Muscle layer of duodenum (tissue), 2 donors: ENCODE data around the gene RASAL1.
A peak's percentile ranks its signal among the peaks of the same experiment; 100 is the strongest.

ENCODE experiments used
- H3K27ac ChIP-seq: one replicate; pipeline ENCODE4 v1.7.0; 2013; ENCODE audit warnings: mild to moderate bottlenecking, low read length
- H3K27me3 ChIP-seq: one replicate; pipeline ENCODE4 v1.7.0; 2013; ENCODE audit warnings: low read depth, mild to moderate bottlenecking, control low read depth, low read length
- H3K36me3 ChIP-seq, 2 donors: one replicate each; pipeline ENCODE4 v1.7.0; 2013; ENCODE audit warnings: low read length in 2 of 2, control low read depth in 1 of 2, mild to moderate bottlenecking in 1 of 2; ENCODE audit not compliant: insufficient read depth in 2 of 2, control insufficient read depth in 1 of 2
- H3K4me1 ChIP-seq, 2 donors: one replicate each; pipeline ENCODE4 v1.7.0; 2013; ENCODE audit warnings: low read length in 2 of 2, mild to moderate bottlenecking in 2 of 2, control low read depth in 1 of 2, moderate library complexity in 1 of 2; ENCODE audit not compliant: insufficient read depth in 2 of 2, control insufficient read depth in 1 of 2
- H3K4me3 ChIP-seq, 2 donors: one replicate each; pipeline ENCODE4 v1.7.0; 2013; ENCODE audit warnings: low read length in 2 of 2, low read depth in 1 of 2, mild to moderate bottlenecking in 1 of 2
- H3K9me3 ChIP-seq, 2 donors: one replicate each; pipeline ENCODE4 v1.7.0; 2013; ENCODE audit warnings: low read length in 2 of 2, control low read depth in 1 of 2, mild to moderate bottlenecking in 1 of 2; ENCODE audit not compliant: control insufficient read depth in 1 of 2
- donor health status: healthy.

RASAL1 gene

GRCh38 chr12:113135178-113136127 lies at the start of gene RASAL1:
Gene RASAL1 (minus strand): TSS chr12:113135761. CDS start chr12:113135462, 299 bp downstream.
- H3K27me3 ChIP-seq, result no peaks in the 10 kb centered on the region
- no peak within 1 kb of the TSS for H3K4me3 ChIP-seq
- H3K4me1 ChIP-seq, result peaks cover 0 to 3% of the 10 kb centered on the region in 2 donors
- no peak within 1 kb of the TSS for H3K27ac ChIP-seq
- H3K9me3 ChIP-seq, result no peaks in the 10 kb centered on the region
- H3K36me3 ChIP-seq, result no peaks in the 10 kb centered on the region

GRCh38 chr12:113184900-113185179 lies 49.3 kb upstream of the RASAL1 start:
- H3K36me3 ChIP-seq, result peaks cover 4 to 18% of the 10 kb centered on the region in 2 donors
- no peaks in the 10 kb centered on the region for H3K9me3 ChIP-seq

GRCh38 chr12:113184098-113184899 lies 48.7 kb upstream of the RASAL1 start:
- H3K27ac ChIP-seq, result peak overlapping the region; percentile 80
- peak overlapping the region; percentile 78 to 95 for H3K4me3 ChIP-seq
- H3K9me3 ChIP-seq, result no peaks in the 10 kb centered on the region
- H3K27me3 ChIP-seq, result no peaks in the 10 kb centered on the region
- H3K4me1 ChIP-seq, result peaks cover 13 to 22% of the 10 kb centered on the region in 2 donors
- H3K36me3 ChIP-seq, result peaks cover 9 to 23% of the 10 kb centered on the region in 2 donors

More at GRCh38 chr12:113184900-113185179, 49.3 kb upstream of the RASAL1 start:
- Histone ChIP-seq H3K4me1 (peaks cover 13 to 22% of the 10 kb centered on the region in 2 donors), H3K27ac (peak overlapping the region; percentile 80), H3K27me3 (no peaks in the 10 kb centered on the region), H3K4me3 (peak overlapping the region; percentile 78 to 95)

- Histone ChIP-seq H3K4me3 (no peak overlapping the region), H3K27me3 (no peaks in the 10 kb centered on the region), H3K9me3 (no peaks in the 10 kb centered on the region), H3K36me3 (peaks cover 20 to 35% of the 10 kb centered on the region in 2 donors), H3K4me1 (peaks cover 13 to 22% of the 10 kb centered on the region in 2 donors), H3K27ac (no peak overlapping the region)
These were observed 47.5 kb upstream of the RASAL1 start for GRCh38 chr12:113183030-113183589.

- Histone ChIP-seq H3K4me3 (no peak overlapping the region), H3K36me3 (peaks cover 31 to 47% of the 10 kb centered on the region in 2 donors), H3K9me3 (peaks cover 7% of the 10 kb centered on the region in 2 donors), H3K27me3 (no peaks in the 10 kb centered on the region), H3K27ac (no peak overlapping the region), H3K4me1 (peaks cover 10 to 19% of the 10 kb centered on the region in 2 donors)
These were observed 46.4 kb upstream of the RASAL1 start for GRCh38 chr12:113181975-113182374.

- Histone ChIP-seq H3K9me3 (peaks cover 7 to 9% of the 10 kb centered on the region in 2 donors), H3K36me3 (peaks cover 36 to 55% of the 10 kb centered on the region in 2 donors), H3K27me3 (no peaks in the 10 kb centered on the region), H3K4me3 (no peak overlapping the region), H3K4me1 (peaks cover 0 to 9% of the 10 kb centered on the region in 2 donors), H3K27ac (no peak overlapping the region)
These were observed 44.8 kb upstream of the RASAL1 start for GRCh38 chr12:113180333-113180732.

GRCh38 chr12:113179023-113179422 lies 43.5 kb upstream of the RASAL1 start:
- Histone ChIP-seq H3K27me3 (no peaks in the 10 kb centered on the region), H3K27ac (no peak overlapping the region), H3K4me3 (no peak overlapping the region), H3K9me3 (peaks cover 7 to 9% of the 10 kb centered on the region in 2 donors), H3K36me3 (peaks cover 39 to 58% of the 10 kb centered on the region in 2 donors), H3K4me1 (peaks cover 0 to 4% of the 10 kb centered on the region in 2 donors)

- no peak overlapping the region for H3K4me3 ChIP-seq
- H3K27me3 ChIP-seq, result no peaks in the 10 kb centered on the region
- no peaks in the 10 kb centered on the region for H3K4me1 ChIP-seq
- peaks cover 66 to 89% of the 10 kb centered on the region in 2 donors for H3K36me3 ChIP-seq
- peaks cover 7 to 9% of the 10 kb centered on the region in 2 donors for H3K9me3 ChIP-seq
- no peak overlapping the region for H3K27ac ChIP-seq
These were observed 39.2 kb upstream of the RASAL1 start for GRCh38 chr12:113174461-113175384.

GRCh38 chr12:113173081-113173698 lies 37.6 kb upstream of the RASAL1 start:
- Histone ChIP-seq H3K4me3 (no peak overlapping the region), H3K27me3 (no peaks in the 10 kb centered on the region), H3K36me3 (peaks cover 52 to 87% of the 10 kb centered on the region in 2 donors), H3K9me3 (peaks cover 7 to 9% of the 10 kb centered on the region in 2 donors), H3K27ac (no peak overlapping the region), H3K4me1 (no peaks in the 10 kb centered on the region)

- H3K27me3 ChIP-seq, result no peaks in the 10 kb centered on the region
- no peaks in the 10 kb centered on the region for H3K4me1 ChIP-seq
- no peak overlapping the region for H3K4me3 ChIP-seq
- H3K27ac ChIP-seq, result no peak overlapping the region
- peaks cover 2 to 4% of the 10 kb centered on the region in 2 donors for H3K9me3 ChIP-seq
- H3K36me3 ChIP-seq, result peaks cover 43 to 87% of the 10 kb centered on the region in 2 donors
These were observed 36.6 kb upstream of the RASAL1 start for GRCh38 chr12:113172185-113172584.
